Esophagus muscularis mucosa (tissue), 3 donors: ENCODE results near the gene SLC9C1.

ENCODE experiments used
- CTCF ChIP-seq, 3 experiments: fragments of 200-600 bp in 2 of 3; fragments of 450-650 bp in 1 of 3; sonication (generic) in 2 of 3; IDR thresholded peaks; one replicate each; pipeline ENCODE4 v1.5.1; 2017 to 2019; ENCODE audit warnings: antibody characterized with exemption in 3 of 3, mild to moderate bottlenecking in 2 of 3, moderate library complexity in 1 of 3
- POLR2AphosphoS5 ChIP-seq, 2 donors: sonication (generic); formaldehyde crosslinking; IDR thresholded peaks; one replicate each; pipeline ENCODE4 v1.6.1; 2017; ENCODE audit warnings: antibody characterized with exemption in 2 of 2

GRCh38 chr3:112093180-112093522 is 200.9 kb downstream of the SLC9C1 start:
- no peak for TF ChIP-seq CTCF (IDR thresholded peaks at IDR 0.05)
- TF ChIP-seq POLR2AphosphoS5 (IDR thresholded peaks at IDR 0.05): no peak
